Omental fat pad (tissue), 4 donors: ENCODE data around the gene SPATA1. TPM values are rescaled to one million over a fixed set of nuclear protein-coding genes. Genes with fewer than 3 reads are reported as not detected.

Source experiments
- ATAC-seq: fragments of 150-250 bp; one replicate; pipeline ENCODE4 v1.9.1; 2016; ENCODE audit warnings: mild to moderate bottlenecking, moderate library complexity; ENCODE audit not compliant: low FRiP score
- DNase-seq: peaks from one replicate; pipeline ENCODE4 v3.0.0-alpha.2; 2019; ENCODE audit warnings: low spot score
- total RNA-seq, 4 donors: library from RNA; depleted of rRNA; stranded (reverse); fragments of >200 nt; gene quantifications; one replicate each; pipeline ENCODE4 v1.1.0, GENCODE V29; 2016
- TF ChIP-seq, protein P1 (sequence below), 3 donors: fragments of 450-650 bp; IDR thresholded peaks; one replicate each; pipeline ENCODE4 v1.5.1; 2016 to 2017; ENCODE audit warnings: antibody characterized with exemption in 3 of 3, mild to moderate bottlenecking in 3 of 3, moderate library complexity in 2 of 3

Gene SPATA1
- total RNA-seq, 4 donors from 2014 or later, result 0.31 to 7.9 (median 3.1) TPM

DNA sequence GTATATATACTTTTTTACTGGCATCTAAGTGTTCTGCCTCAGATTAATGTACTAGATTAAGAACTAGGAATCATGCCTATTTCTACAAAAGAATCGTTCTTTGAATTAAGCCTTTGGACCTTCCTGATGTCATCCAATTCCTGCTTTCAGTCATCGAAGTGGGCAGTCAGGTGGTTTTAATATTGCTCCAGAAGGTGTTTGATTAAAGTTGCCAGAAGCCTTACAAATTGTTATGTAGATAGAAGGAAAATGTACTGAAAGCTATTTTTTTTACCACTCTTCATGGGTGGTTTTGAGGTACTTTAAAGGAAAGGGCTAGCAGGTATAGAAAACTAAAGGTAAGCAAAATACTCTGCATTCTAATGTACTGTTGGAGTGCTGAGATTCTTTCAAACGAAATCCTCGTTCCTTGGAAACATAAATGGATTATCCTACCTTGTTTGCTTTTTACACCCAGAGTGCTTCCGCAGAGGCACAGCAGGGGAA, 67.3 kb downstream of the SPATA1 start:
- TF ChIP-seq, protein P1, sequence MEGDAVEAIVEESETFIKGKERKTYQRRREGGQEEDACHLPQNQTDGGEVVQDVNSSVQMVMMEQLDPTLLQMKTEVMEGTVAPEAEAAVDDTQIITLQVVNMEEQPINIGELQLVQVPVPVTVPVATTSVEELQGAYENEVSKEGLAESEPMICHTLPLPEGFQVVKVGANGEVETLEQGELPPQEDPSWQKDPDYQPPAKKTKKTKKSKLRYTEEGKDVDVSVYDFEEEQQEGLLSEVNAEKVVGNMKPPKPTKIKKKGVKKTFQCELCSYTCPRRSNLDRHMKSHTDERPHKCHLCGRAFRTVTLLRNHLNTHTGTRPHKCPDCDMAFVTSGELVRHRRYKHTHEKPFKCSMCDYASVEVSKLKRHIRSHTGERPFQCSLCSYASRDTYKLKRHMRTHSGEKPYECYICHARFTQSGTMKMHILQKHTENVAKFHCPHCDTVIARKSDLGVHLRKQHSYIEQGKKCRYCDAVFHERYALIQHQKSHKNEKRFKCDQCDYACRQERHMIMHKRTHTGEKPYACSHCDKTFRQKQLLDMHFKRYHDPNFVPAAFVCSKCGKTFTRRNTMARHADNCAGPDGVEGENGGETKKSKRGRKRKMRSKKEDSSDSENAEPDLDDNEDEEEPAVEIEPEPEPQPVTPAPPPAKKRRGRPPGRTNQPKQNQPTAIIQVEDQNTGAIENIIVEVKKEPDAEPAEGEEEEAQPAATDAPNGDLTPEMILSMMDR (IDR thresholded peaks at IDR 0.05), result no peak
- ATAC-seq (no peak), DNase-seq (no peak)

DNA sequence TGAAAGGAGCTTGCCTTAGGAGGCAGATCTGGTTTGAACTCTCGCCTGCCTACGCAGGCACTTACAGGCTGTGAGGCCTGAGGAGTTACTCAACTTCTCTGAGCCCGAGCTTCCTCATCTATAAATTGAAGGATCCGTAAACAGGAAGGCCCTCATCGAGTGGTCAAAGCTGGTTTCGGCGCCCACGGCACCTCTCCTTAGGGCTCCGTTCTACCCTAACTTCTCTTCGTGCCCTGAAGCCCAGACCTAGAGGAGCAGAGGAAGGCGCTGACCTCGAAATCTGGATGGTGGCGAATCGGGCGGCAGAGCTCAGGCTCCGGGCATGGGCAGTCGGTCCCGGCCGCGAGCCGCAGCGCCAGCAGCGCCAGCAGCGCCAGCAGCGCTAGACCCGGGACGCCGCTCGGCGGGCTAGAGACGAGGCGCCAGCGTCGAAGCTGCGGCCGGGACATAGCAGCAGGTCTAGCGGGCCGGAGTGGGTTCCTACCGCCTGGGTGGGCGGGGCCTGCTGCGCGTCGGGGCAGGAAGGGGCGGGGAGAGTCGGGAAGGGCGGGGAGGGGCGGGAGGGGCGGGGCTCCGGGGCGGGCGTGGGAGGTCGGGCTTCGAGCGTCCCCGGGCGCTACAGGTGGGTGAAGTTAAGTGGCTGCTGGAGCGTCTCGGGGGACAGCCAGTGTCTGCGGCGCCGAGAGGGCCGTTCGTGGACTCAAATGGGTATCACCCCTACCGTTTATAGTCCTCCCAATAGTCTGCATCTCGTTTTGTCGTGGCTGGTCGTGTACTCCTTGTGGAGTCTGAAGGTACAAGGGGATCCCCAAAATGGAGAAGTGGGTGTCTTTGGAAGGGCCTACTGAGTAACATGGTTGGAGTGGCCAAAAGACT, 68.0 kb downstream of the SPATA1 start, which contains the start of gene CTBS:
Gene CTBS (minus strand): TSS at position 474 of the 876 bp plus-strand sequence. CDS start 25 bp downstream, at position 449.
- peak; percentile 51 for DNase-seq
- peak; percentile 97 for ATAC-seq
- TF ChIP-seq, protein P1 (IDR thresholded peaks at IDR 0.05), result no peak

DNA sequence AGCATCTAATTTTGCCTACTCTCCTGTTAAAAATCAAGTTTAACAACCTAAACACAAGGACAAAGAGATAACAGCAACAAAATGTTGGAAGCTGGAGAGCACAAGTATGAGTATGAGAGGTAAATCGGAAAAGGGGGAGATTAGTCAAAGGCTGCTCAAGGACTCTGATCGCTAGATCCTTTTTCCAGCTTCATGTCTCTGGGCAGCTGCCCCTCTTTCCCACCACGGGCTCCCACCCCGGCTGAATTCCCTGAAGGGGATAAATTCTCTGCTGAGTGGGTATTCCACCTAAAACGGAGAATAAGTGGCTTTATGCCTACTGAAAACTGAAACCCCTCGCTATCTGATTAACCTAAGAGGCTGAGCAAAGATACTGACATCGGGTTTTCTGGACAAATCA, 68.8 kb downstream of the SPATA1 start:
- ATAC-seq (no peak), DNase-seq (no peak)
- TF ChIP-seq, protein P1 (IDR thresholded peaks at IDR 0.05), result no peak

DNA sequence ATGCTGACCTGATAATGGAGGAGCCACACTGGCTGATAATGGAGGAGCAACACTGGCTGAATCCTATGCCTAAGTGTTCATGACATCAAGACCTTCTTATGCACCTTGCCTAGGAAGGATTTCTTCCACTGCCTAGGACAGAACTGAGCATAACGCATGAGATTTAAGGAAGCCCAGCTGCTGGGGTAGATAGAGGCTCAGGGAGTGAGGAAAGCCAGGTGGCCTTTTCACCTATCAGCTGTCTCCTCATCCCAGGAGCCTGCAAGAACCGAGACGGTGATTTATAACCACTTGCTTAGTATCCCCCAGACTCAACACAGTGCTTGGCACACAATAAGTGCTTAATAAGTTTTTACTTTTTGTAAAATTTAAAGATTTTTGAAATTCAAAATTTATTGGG, 75.5 kb downstream of the SPATA1 start:
- no peak for ATAC-seq
- TF ChIP-seq, protein P1 (IDR thresholded peaks at IDR 0.05), result no peak
- no peak for DNase-seq

DNA sequence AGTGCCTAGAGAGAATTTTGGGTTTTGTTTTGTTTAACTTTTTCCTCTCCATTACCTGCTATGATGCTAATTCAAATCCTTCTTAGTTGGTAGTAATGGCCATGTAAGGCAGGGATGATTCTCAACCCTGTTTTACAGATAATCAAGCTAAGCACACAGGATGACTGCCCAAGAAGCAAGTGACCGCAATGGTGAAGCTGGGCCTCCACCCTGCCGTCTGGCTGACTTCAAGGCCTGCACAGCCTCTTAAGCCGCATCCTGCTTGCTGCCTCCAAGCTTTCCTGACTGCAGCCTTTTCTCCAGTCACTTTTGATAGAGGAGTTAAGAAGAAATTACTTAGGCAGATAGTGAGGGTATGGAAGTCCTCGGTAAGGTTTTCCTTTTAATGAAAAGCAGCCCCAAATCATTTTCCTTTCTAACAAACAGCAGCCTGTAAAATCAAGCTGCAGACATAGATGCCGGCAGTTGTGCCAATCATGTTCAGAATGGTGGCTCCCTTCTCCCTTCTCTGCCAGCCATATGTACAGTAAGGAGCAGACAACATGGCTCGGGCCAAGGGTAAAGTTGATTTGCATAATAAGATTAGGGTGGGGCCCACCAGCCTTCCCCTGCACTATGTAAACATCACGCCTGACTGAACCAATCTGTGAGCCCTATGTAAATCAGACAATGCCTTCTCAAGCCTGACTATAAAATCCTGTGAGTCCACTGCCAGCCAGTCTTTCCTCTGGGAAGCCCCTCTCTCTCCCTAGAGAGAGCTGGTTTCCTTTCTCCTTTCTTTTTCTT, 76.8 kb downstream of the SPATA1 start:
- ATAC-seq, result no peak

GRCh38 chr1:84583648-84584047, 77.5 kb downstream of the SPATA1 start:
- TF ChIP-seq, protein P1 (IDR thresholded peaks at IDR 0.05), result no peak
- DNase-seq (no peak), ATAC-seq (no peak)

More for the DNA sequence above, 76.8 kb downstream of the SPATA1 start:
- DNase-seq, result no peak
- TF ChIP-seq, protein P1 (IDR thresholded peaks at IDR 0.05), result no peak
